CD14-positive monocyte (primary cell): Measurements from ENCODE around the gene STMN3. TPM values are rescaled to one million over a fixed set of nuclear protein-coding genes. Genes with fewer than 3 reads are reported as not detected.

ENCODE experiments used
- DNase-seq, 3 donors: peaks; one replicate each; pipeline ENCODE4 v3.0.0-alpha.2; 2011 to 2022
- H2AFZ ChIP-seq: 2 replicates; pipeline ENCODE4 v1.6.0; 2012; ENCODE audit warnings: mild to moderate bottlenecking, low read depth, low read length, inconsistent platforms; ENCODE audit not compliant: insufficient read depth, poor library complexity, severe bottlenecking
- H3K27ac ChIP-seq, 2 donors: 1 replicate in 1 of 2; 2 replicates in 1 of 2; pipeline ENCODE4 v1.5.1; 2012 to 2013; ENCODE audit warnings: low read length in 2 of 2, control low read depth in 1 of 2, inconsistent platforms in 1 of 2, low read depth in 1 of 2, mild to moderate bottlenecking in 1 of 2
- H3K27me3 ChIP-seq, 2 donors: one replicate each; pipeline versions ENCODE4 v1.6.0 to v1.6.1; 2011 to 2013; ENCODE audit warnings: low read length in 2 of 2; ENCODE audit not compliant: control insufficient read depth in 2 of 2, insufficient read depth in 2 of 2
- H3K36me3 ChIP-seq, 2 donors: replicated peaks in 1 of 2; 1 replicate in 1 of 2; 2 replicates in 1 of 2; pipeline versions ENCODE4 v1.5.1 to v1.6.1; 2012 to 2013; ENCODE audit warnings: low read length in 2 of 2, control low read depth in 1 of 2, inconsistent platforms in 1 of 2, mild to moderate bottlenecking in 1 of 2; ENCODE audit not compliant: insufficient read depth in 2 of 2, control insufficient read depth in 1 of 2
- H3K4me1 ChIP-seq, 2 donors: 1 replicate in 1 of 2; 2 replicates in 1 of 2; pipeline versions ENCODE4 v1.5.1 to v1.6.1; 2012 to 2013; ENCODE audit warnings: low read length in 2 of 2, control low read depth in 1 of 2, inconsistent platforms in 1 of 2, mild to moderate bottlenecking in 1 of 2, moderate library complexity in 1 of 2; ENCODE audit not compliant: insufficient read depth in 2 of 2, control insufficient read depth in 1 of 2
- H3K4me2 ChIP-seq: replicated peaks from 2 replicates; pipeline ENCODE3; 2012; ENCODE audit warnings: low read length, moderate library complexity, mild to moderate bottlenecking; ENCODE audit not compliant: poor library complexity, severe bottlenecking; ENCODE audit errors: extremely low read depth
- H3K4me3 ChIP-seq, 3 experiments: fragments of 200-600 bp in 1 of 3; sonication (generic) in 1 of 3; replicated peaks in 1 of 3; 1 replicate in 2 of 3; 2 replicates in 1 of 3; pipeline ENCODE4 v1.5.1; 2011 to 2013; ENCODE audit warnings: low read length in 3 of 3, mild to moderate bottlenecking in 3 of 3, control low read depth in 2 of 3, low read depth in 2 of 3, inconsistent platforms in 1 of 3, moderate library complexity in 1 of 3
- H3K79me2 ChIP-seq: 2 replicates; pipeline ENCODE4 v1.6.0; 2012; ENCODE audit warnings: mild to moderate bottlenecking, control low read depth, inconsistent platforms, low read length, moderate library complexity; ENCODE audit not compliant: insufficient read depth
- H3K9ac ChIP-seq: 2 replicates; pipeline ENCODE4 v1.6.0; 2017; ENCODE audit warnings: low read length, mild to moderate bottlenecking; ENCODE audit not compliant: insufficient read depth, poor library complexity, severe bottlenecking
- H3K9me3 ChIP-seq, 2 donors: replicated peaks in 1 of 2; 1 replicate in 1 of 2; 2 replicates in 1 of 2; pipeline versions ENCODE4 v1.5.1 to v1.6.1; 2012 to 2013; ENCODE audit warnings: low read length in 2 of 2, control low read depth in 1 of 2; ENCODE audit not compliant: control insufficient read depth in 1 of 2, insufficient read depth in 1 of 2
- H4K20me1 ChIP-seq: 2 replicates; pipeline ENCODE4 v1.6.0; 2012; ENCODE audit warnings: mild to moderate bottlenecking, low read length, control low read depth, moderate library complexity; ENCODE audit not compliant: insufficient read depth
- H3K27ac Mint-ChIP-seq, 7 donors: one replicate each; pipeline ENCODE4 v1.8.0; 2020; ENCODE audit warnings: mild to moderate bottlenecking in 7 of 7, mixed read lengths in 7 of 7, moderate library complexity in 6 of 7, inconsistent platforms in 2 of 7
- H3K27me3 Mint-ChIP-seq, 3 donors: one replicate each; pipeline ENCODE4 v1.8.0; 2021 to 2022; ENCODE audit warnings: low read depth in 3 of 3, mild to moderate bottlenecking in 3 of 3, mixed read lengths in 3 of 3, moderate library complexity in 3 of 3, inconsistent platforms in 1 of 3
- H3K36me3 Mint-ChIP-seq, 2 donors: one replicate each; pipeline ENCODE4 v1.8.0; 2020; ENCODE audit warnings: mixed read lengths in 2 of 2, inconsistent platforms in 1 of 2, mild to moderate bottlenecking in 1 of 2
- H3K4me1 Mint-ChIP-seq: one replicate; pipeline ENCODE4 v1.8.0; 2020; ENCODE audit warnings: mild to moderate bottlenecking, mixed read lengths
- H3K4me3 Mint-ChIP-seq, 2 donors: one replicate each; pipeline ENCODE4 v1.8.0; 2020; ENCODE audit warnings: mild to moderate bottlenecking in 2 of 2, mixed read lengths in 2 of 2, moderate library complexity in 1 of 2
- H3K9me3 Mint-ChIP-seq, 7 donors: one replicate each; pipeline ENCODE4 v1.8.0; 2020 to 2022; ENCODE audit warnings: mixed read lengths in 7 of 7, mild to moderate bottlenecking in 6 of 7, moderate library complexity in 6 of 7, inconsistent platforms in 2 of 7
- CTCF ChIP-seq: fragments of 200-600 bp; IDR thresholded peaks from one replicate; pipeline ENCODE4 v1.8.0; 2022; ENCODE audit warnings: antibody characterized with exemption, mild to moderate bottlenecking
- WGBS: methylation state at CpG from one replicate; pipeline ENCODE4 v1.1.5; 2013; ENCODE audit warnings: missing lambda C conversion rate; ENCODE audit not compliant: insufficient coverage; 5-methylcytosine and 5-hydroxymethylcytosine counted together
- intact Hi-C, 2 donors: fragments of 100-400 bp; cut with micrococcal nuclease; formaldehyde crosslinking; loops; one replicate each; pipeline versions ENCODE4 v1.15.0 to v1.15.1; 2023
- polyA plus RNA-seq, 3 donors: library from polyadenylated mRNA; depleted of rRNA in 1 of 3; unstranded in 2 of 3; stranded (reverse) in 1 of 3; fragments of 300-500 nt in 2 of 3; fragments of >200 nt in 1 of 3; fragmentation: Illumina TruSeq in 2 of 3; gene quantifications; 1 replicate in 2 of 3; 2 replicates in 1 of 3; pipeline ENCODE4 v1.2.3, GENCODE V29; 2012 to 2021

STMN3 gene
- polyA plus RNA-seq, 3 donors, result 0.10 to 8.1 (median 0.15) TPM

GRCh38 chr20:63681609-63682142 is 28.5 kb upstream of the STMN3 start:
- H3K27ac Mint-ChIP-seq, result no peak overlapping the region
- H3K9me3 Mint-ChIP-seq, result peaks cover 0 to 2% (median 0%) of the 10 kb centered on the region in 7 donors
- Histone ChIP-seq H3K4me1 (peaks cover 14 to 27% of the 10 kb centered on the region in 2 donors), H4K20me1 (no peaks in the 10 kb centered on the region), H3K36me3 (peaks cover 15 to 32% of the 10 kb centered on the region in 2 donors), H3K27me3 (no peaks in the 10 kb centered on the region), H3K4me2 (no peak overlapping the region), H2AFZ (no peak overlapping the region), H3K9me3 (no peaks in the 10 kb centered on the region), H3K27ac (no peak overlapping the region), H3K4me3 (no peak overlapping the region), H3K9ac (no peak overlapping the region), H3K79me2 (no peaks in the 10 kb centered on the region)
- WGBS, result over 99% methylated on average over 12 of the region's 13 CpGs
- no peak for DNase-seq
- TF ChIP-seq CTCF, result no peak
- peaks cover 0 to 2% (median 0%) of the 10 kb centered on the region in 3 donors for H3K27me3 Mint-ChIP-seq
- H3K4me1 Mint-ChIP-seq, result peaks cover 22% of the 10 kb centered on the region
- intact Hi-C loops, result no loop called here
- peaks cover 23 to 35% of the 10 kb centered on the region in 2 donors for H3K36me3 Mint-ChIP-seq
- no peak overlapping the region for H3K4me3 Mint-ChIP-seq

- peaks cover 17 to 37% of the 10 kb centered on the region in 2 donors for H3K36me3 ChIP-seq
Observed at GRCh38 chr20:63680857-63681608, 27.8 kb upstream of the STMN3 start.

More at GRCh38 chr20:63680857-63681608, 27.8 kb upstream of the STMN3 start:
- H3K79me2 ChIP-seq, result no peaks in the 10 kb centered on the region
- TF ChIP-seq CTCF, result no peak
- H3K36me3 Mint-ChIP-seq, result peaks cover 28 to 41% of the 10 kb centered on the region in 2 donors
- H3K4me1 Mint-ChIP-seq, result peaks cover 16% of the 10 kb centered on the region
- H3K4me2 ChIP-seq, result no peak overlapping the region
- no peak overlapping the region for H2AFZ ChIP-seq
- no peak overlapping the region for H3K27ac Mint-ChIP-seq
- DNase-seq, result no peak
- no peak overlapping the region for H3K4me3 Mint-ChIP-seq
- intact Hi-C loops, result no loop called here
- WGBS, result 94% methylated on average over 20 of the region's 23 CpGs
- H4K20me1 ChIP-seq, result no peaks in the 10 kb centered on the region
- H3K9me3 ChIP-seq, result no peaks in the 10 kb centered on the region
- H3K4me1 ChIP-seq, result peaks cover 8 to 20% of the 10 kb centered on the region in 2 donors
- H3K9ac ChIP-seq, result no peak overlapping the region
- no peak overlapping the region for H3K27ac ChIP-seq
- H3K27me3 Mint-ChIP-seq, result peaks cover 0 to 2% (median 0%) of the 10 kb centered on the region in 3 donors
- peaks cover 0 to 2% (median 0%) of the 10 kb centered on the region in 7 donors for H3K9me3 Mint-ChIP-seq
- H3K27me3 ChIP-seq, result no peaks in the 10 kb centered on the region
- H3K4me3 ChIP-seq, result no peak overlapping the region
